A549 (cell line): Measurements from ENCODE around the gene NFASC. TPM values are rescaled to one million over a fixed set of nuclear protein-coding genes. Genes with fewer than 3 reads are reported as not detected.

Experiments
- ATAC-seq, 2 experiments: fragments of 200-7000 bp in 1 of 2; fragments of >200 bp in 1 of 2; cut with Nextera tagmentation in 1 of 2; cut with Tn5 transposase in 1 of 2; 3 replicates each; pipeline versions ENCODE4 v1.8.0 to v1.9.1; 2018 to 2020; ENCODE audit warnings: mild to moderate bottlenecking in 1 of 2, moderate library complexity in 1 of 2
- CTCF ChIA-PET: fragments of 300-600 bp; sonication (Branson Sonifier 250); formaldehyde crosslinking; extraction: SDS; loops from one replicate; lab custom pipeline; 2021; ENCODE audit warnings: antibody characterized with exemption, inconsistent platforms; lab: Yijun Ruan, JAX
- POLR2A ChIA-PET: fragments of 350-600 bp; formaldehyde crosslinking; extraction: SDS; loops from one replicate; lab custom pipeline; 2021; ENCODE audit warnings: antibody characterized with exemption, inconsistent platforms; lab: Yijun Ruan, JAX
- DNase-seq, 2 experiments: peaks; one replicate each; pipeline versions ENCODE4 v3.0.0 to v3.0.0-alpha.2; 2011 to 2016; ENCODE audit warnings: low read depth in 1 of 2, low spot score in 1 of 2
- FAIRE-seq: peaks from 2 replicates; lab custom pipeline; 2011; peaks lifted over from hg19 to GRCh38; lab: Jason Lieb, UNC
- H3K27ac ChIP-seq, 2 experiments: fragments of >200 bp; sonication (Bioruptor Twin); formaldehyde crosslinking; 3 replicates each; pipeline ENCODE4 v1.5.1; 2016 to 2017
- H3K4me1 ChIP-seq: fragments of >200 bp; sonication (Bioruptor Twin); formaldehyde crosslinking; 3 replicates; pipeline ENCODE4 v1.6.1; 2016
- H3K4me2 ChIP-seq: fragments of >200 bp; sonication (Bioruptor Twin); formaldehyde crosslinking; 3 replicates; pipeline ENCODE4 v1.6.1; 2016
- H3K4me3 ChIP-seq: fragments of >200 bp; sonication (Bioruptor Twin); formaldehyde crosslinking; 3 replicates; pipeline ENCODE4 v1.5.1; 2016
- H3K9me3 ChIP-seq: fragments of >200 bp; sonication (Bioruptor Twin); formaldehyde crosslinking; 3 replicates; pipeline ENCODE4 v1.6.1; 2016
- BCL3 ChIP-seq: fragments of >200 bp; sonication (Bioruptor Twin); formaldehyde crosslinking; IDR thresholded peaks from 3 replicates; pipeline ENCODE4 v1.6.1; 2016
- CBX2 ChIP-seq: fragments of 200-600 bp; sonication (generic); IDR thresholded peaks from 2 replicates; pipeline ENCODE4 v1.6.1; 2016; ENCODE audit warnings: low read depth, mild to moderate bottlenecking, borderline replicate concordance
- CBX8 ChIP-seq: fragments of 200-600 bp; sonication (generic); IDR thresholded peaks from 2 replicates; pipeline ENCODE4 v1.6.1; 2016
- CEBPB ChIP-seq, 2 experiments: fragments of >200 bp in 1 of 2; sonication (Bioruptor Twin) in 1 of 2; formaldehyde crosslinking in 1 of 2; IDR thresholded peaks; 2 replicates each; pipeline ENCODE4 v1.6.1; 2012 to 2016
- CTCF ChIP-seq: fragments of >200 bp; sonication (Bioruptor Twin); formaldehyde crosslinking; IDR thresholded peaks from 3 replicates; pipeline ENCODE4 v1.5.1; 2016
- EHMT2 ChIP-seq: fragments of 200-600 bp; sonication (generic); IDR thresholded peaks from 2 replicates; pipeline ENCODE4 v1.6.1; 2016; ENCODE audit warnings: antibody characterized with exemption, low read depth, mild to moderate bottlenecking, moderate library complexity
- ESRRA ChIP-seq: fragments of 150-350 bp; IDR thresholded peaks from 2 replicates; pipeline ENCODE4 v1.6.1; 2014; ENCODE audit warnings: mild to moderate bottlenecking, low read length, borderline replicate concordance
- FOSL2 ChIP-seq, 2 experiments: fragments of 450-650 bp in 1 of 2; fragments of >200 bp in 1 of 2; sonication (Bioruptor Twin) in 1 of 2; formaldehyde crosslinking; IDR thresholded peaks; 2 replicates each; pipeline versions ENCODE4 v1.5.0 to v1.6.1; 2016 to 2020; ENCODE audit warnings: mild to moderate bottlenecking in 1 of 2, moderate library complexity in 1 of 2
- FOXS1 ChIP-seq: fragments of 250-450 bp; sonication (Bioruptor Pico); IDR thresholded peaks from 2 replicates; pipeline ENCODE4 v1.5.0; 2020; ENCODE audit warnings: mild to moderate bottlenecking, moderate library complexity
- HOXA7 ChIP-seq: fragments of 250-450 bp; sonication (Bioruptor Pico); IDR thresholded peaks from 2 replicates; pipeline ENCODE4 v1.5.0; 2020; ENCODE audit warnings: mild to moderate bottlenecking, moderate library complexity
- MYC ChIP-seq: IDR thresholded peaks from 2 replicates; pipeline ENCODE4 v1.6.1; 2012; ENCODE audit warnings: mild to moderate bottlenecking, inconsistent platforms, low read length, improper control_type of control experiment, borderline replicate concordance
- NPAS2 ChIP-seq: fragments of 250-450 bp; sonication (Bioruptor Pico); IDR thresholded peaks from 2 replicates; pipeline ENCODE4 v1.8.0; 2022; ENCODE audit warnings: mild to moderate bottlenecking, moderate library complexity, borderline replicate concordance
- PHF8 ChIP-seq: fragments of 200-600 bp; sonication (generic); IDR thresholded peaks from 2 replicates; pipeline ENCODE4 v1.6.1; 2016; ENCODE audit warnings: low read depth, mild to moderate bottlenecking, antibody characterized with exemption, moderate library complexity, borderline replicate concordance
- REST ChIP-seq: fragments of 200-600 bp; sonication (generic); IDR thresholded peaks from 2 replicates; pipeline ENCODE4 v1.6.1; 2016; ENCODE audit warnings: antibody characterized with exemption, mild to moderate bottlenecking, moderate library complexity
- SMC3 ChIP-seq: fragments of >200 bp; sonication (Bioruptor Twin); formaldehyde crosslinking; IDR thresholded peaks from 3 replicates; pipeline ENCODE4 v1.6.1; 2018; ENCODE audit warnings: inconsistent platforms
- WGBS: methylation state at CpG from one replicate; pipeline ENCODE4 v1.1.6; 2017; ENCODE audit errors: missing lambda C conversion rate; 5-methylcytosine and 5-hydroxymethylcytosine counted together
- polyA plus RNA-seq, 4 experiments: library from polyadenylated mRNA; depleted of rRNA in 3 of 4; stranded (reverse); fragments of >200 nt; fragmentation: RNase III in 1 of 4; extraction: RNeasy Plus Mini Kit Qiagen cat#74134 plus additional on column Dnase treatment in 1 of 4; gene quantifications; 2 replicates in 3 of 4; 3 replicates in 1 of 4; pipeline ENCODE4 v1.2.3, GENCODE V29; 2011 to 2017
- TF ChIP-seq, protein P1 (sequence below): fragments of 450-650 bp; IDR thresholded peaks from 2 replicates; pipeline ENCODE4 v1.6.1; 2014; ENCODE audit warnings: antibody characterized with exemption

The NFASC gene
- polyA plus RNA-seq, 2 of the 4 experiments (the other 2 are of a cell fraction): 0.27 to 0.39 TPM

DNA sequence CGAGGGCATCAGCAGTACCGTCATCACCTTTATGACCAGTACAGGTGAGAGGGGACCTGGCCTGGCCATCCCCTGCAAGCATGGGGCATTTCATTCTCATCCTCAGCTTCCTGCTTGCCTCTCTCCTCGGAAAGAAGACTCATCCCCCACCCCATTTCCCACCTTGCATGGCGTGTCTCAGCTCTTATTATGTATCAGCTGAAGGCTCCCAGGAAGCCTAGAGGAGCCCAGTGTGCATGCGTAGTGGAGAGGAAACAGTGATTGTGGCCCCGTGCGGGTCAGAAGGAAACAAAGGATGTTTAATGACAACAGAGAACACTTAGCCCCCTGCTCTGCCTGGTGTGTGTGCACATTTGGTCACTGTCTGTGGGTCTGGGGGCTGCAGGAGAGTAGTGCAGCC, 132.0 kb downstream of the NFASC start:
- Histone ChIP-seq H3K27ac (no peak overlapping the region), H3K4me3 (no peak overlapping the region), H3K4me2 (no peak overlapping the region), H3K4me1 (no peaks in the 10 kb centered on the region), H3K9me3 (no peaks in the 10 kb centered on the region)
- no peak for ATAC-seq
- no peak for FAIRE-seq
- 64% methylated on average over 7 of the region's 7 CpGs for WGBS
- DNase-seq: no peak
- ChIA-PET CTCF (interaction anchor here (1.2 to 7.0 kb wide), 6 partner anchors 9 to 68 kb away, joined by 3 to 55 read pairs (median 4); no protein-coding TSS in a partner anchor), POLR2A (interaction anchor here (1.1 kb wide), 1 partner anchor 66 kb away, joined by 3 read pairs; no protein-coding TSS in a partner anchor)
- TF ChIP-seq CBX2: no peak
- TF ChIP-seq CEBPB (IDR thresholded peaks at IDR 0.05): no peak
- no peak for TF ChIP-seq FOXS1 (CRISPR knock-in tag)
- no peak for TF ChIP-seq BCL3
- TF ChIP-seq REST: no peak
- TF ChIP-seq MYC: no peak
- TF ChIP-seq, protein P1, sequence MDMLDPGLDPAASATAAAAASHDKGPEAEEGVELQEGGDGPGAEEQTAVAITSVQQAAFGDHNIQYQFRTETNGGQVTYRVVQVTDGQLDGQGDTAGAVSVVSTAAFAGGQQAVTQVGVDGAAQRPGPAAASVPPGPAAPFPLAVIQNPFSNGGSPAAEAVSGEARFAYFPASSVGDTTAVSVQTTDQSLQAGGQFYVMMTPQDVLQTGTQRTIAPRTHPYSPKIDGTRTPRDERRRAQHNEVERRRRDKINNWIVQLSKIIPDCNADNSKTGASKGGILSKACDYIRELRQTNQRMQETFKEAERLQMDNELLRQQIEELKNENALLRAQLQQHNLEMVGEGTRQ: no peak
- TF ChIP-seq NPAS2 (CRISPR knock-in tag): no peak
- no peak for TF ChIP-seq CBX8
- no peak for TF ChIP-seq HOXA7 (CRISPR knock-in tag)

- Histone ChIP-seq H3K4me1 (no peaks in the 10 kb centered on the region), H3K27ac (no peak overlapping the region), H3K4me2 (no peak overlapping the region), H3K4me3 (no peak overlapping the region), H3K9me3 (no peaks in the 10 kb centered on the region)
- POLR2A ChIA-PET: interaction anchor here (1.1 kb wide), 1 partner anchor 65 kb away, joined by 3 read pairs; no protein-coding TSS in a partner anchor
- CTCF ChIA-PET: interaction anchor here (0.6 to 7.0 kb wide), 7 partner anchors 10 to 253 kb away, joined by 3 to 55 read pairs (median 3); no protein-coding TSS in a partner anchor
- FAIRE-seq: no peak
- WGBS: 50% methylated on average over 10 of the region's 10 CpGs
- TF ChIP-seq FOXS1 (CRISPR knock-in tag) (no peak), CBX2 (no peak), EHMT2 (no peak), PHF8 (no peak), SMC3 (no peak), FOSL2 (IDR thresholded peaks at IDR 0.05) (no peak), FOSL2 (CRISPR knock-in tag; IDR thresholded peaks at IDR 0.05) (no peak)
- no peak; a peak in 1 of 6 replicates for ATAC-seq
- no peak for DNase-seq
These were observed 132.9 kb downstream of the NFASC start for GRCh38 chr1:205003358-205004131.

GRCh38 chr1:205004351-205004750, 133.7 kb downstream of the NFASC start:
- ATAC-seq: no peak
- POLR2A ChIA-PET: no interaction called here
- Histone ChIP-seq H3K27ac (no peak overlapping the region), H3K9me3 (no peaks in the 10 kb centered on the region), H3K4me3 (no peak overlapping the region), H3K4me2 (no peak overlapping the region), H3K4me1 (no peaks in the 10 kb centered on the region)
- TF ChIP-seq EHMT2: no peak
- no peak for TF ChIP-seq ESRRA
- TF ChIP-seq CBX2: no peak
- TF ChIP-seq CTCF: no peak
- FAIRE-seq: no peak
- DNase-seq: no peak
- CTCF ChIA-PET: interaction anchor here (0.7 to 1.3 kb wide), 3 partner anchors 11 to 252 kb away, joined by 3 to 5 read pairs (median 3); no protein-coding TSS in a partner anchor
- 45% methylated on average over 3 of the region's 3 CpGs for WGBS
